TTC549 (cell line): ENCODE data around the gene TLE5.

ENCODE experiments used
- FAIRE-seq: peaks from 2 replicates; lab custom pipeline; 2012; peaks lifted over from hg19 to GRCh38; lab: Jason Lieb, UNC

TLE5 gene, protein sequence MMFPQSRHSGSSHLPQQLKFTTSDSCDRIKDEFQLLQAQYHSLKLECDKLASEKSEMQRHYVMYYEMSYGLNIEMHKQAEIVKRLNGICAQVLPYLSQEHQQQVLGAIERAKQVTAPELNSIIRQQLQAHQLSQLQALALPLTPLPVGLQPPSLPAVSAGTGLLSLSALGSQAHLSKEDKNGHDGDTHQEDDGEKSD

DNA sequence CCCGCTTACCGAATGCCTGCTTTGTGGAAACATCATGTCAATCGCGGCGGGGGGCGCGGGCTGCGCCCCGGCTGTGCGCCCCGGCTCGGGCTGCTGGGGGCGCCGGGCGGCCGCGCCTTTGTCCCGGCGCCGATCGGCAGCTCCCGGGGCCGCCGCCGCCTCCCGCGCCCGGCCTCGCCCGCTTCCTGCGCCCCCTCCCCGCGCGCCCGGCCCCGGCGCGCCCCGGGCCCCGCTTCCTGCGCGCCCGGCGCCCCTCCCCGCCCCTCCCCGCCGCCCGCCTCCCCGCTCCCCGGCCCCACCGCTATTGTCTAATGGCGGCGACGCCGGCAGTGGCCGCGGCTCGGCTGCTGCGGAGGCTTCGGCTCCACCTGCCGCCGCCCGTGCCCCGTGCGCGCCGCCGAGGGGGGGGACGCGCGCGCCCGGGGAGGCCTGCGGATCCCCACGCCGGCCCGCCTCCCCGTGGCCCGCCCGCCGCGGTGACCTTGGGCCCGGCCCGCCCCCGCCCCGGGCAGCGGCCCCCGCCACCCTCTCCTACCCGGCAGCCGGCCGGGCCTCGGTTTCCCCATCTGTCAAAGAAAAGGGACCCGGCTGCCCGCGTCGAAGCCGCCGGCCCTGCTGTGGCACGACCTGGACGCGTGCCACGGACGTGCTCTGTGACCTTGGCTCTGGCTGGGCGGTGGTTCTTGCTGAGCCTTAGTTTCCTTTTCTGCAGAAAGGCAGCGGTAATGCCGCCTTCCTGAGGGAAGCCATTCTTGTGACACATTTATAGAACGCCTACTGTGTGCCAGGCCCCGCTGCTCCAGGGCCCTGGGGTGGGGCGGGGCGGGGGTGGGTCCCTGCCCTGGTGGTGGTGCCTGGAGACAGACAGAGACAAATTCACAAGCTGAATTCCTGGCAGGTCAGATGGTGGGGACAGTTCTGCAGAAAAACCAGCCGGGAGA, at the start of gene TLE5:
Gene TLE5, minus strand, starts transcription at position 331 of the 941 bp plus-strand sequence. Its CDS starts 295 bp downstream, at position 36.
- no peak for FAIRE-seq

GRCh38 chr19:3111586-3112247, 49.4 kb upstream of the TLE5 start:
- no peak for FAIRE-seq

DNA sequence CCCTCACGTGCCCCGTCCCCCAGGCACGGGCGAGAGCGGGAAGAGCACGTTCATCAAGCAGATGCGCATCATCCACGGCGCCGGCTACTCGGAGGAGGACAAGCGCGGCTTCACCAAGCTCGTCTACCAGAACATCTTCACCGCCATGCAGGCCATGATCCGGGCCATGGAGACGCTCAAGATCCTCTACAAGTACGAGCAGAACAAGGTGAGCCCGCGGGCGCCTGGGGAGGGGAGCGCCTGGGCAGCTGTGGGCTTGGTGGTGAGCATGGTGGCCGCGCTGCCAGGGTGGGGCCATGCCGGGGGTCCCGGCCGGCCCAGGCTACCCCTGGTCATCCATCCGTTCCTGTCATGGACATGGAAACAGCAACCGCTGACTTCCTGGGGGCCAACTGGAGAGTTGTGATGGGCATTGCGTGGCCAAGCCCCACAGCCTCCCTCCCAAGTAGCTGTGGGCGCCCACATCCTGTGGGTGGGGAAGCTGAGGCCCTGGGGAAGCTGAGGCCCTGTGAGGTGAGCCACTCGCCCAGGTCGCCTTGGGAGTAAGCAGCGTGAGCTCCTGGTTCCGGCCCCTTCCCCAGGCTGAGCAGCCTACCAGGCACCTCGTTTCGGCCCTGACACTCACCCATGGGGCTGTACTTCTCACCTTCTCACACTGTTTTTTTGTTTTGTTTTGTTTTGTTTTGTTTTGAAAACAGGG, 48.0 kb upstream of the TLE5 start:
- no peak for FAIRE-seq

GRCh38 chr19:3109491-3109890, 47.2 kb upstream of the TLE5 start:
- no peak for FAIRE-seq

GRCh38 chr19:3108775-3109174, 46.5 kb upstream of the TLE5 start:
- FAIRE-seq: no peak

DNA sequence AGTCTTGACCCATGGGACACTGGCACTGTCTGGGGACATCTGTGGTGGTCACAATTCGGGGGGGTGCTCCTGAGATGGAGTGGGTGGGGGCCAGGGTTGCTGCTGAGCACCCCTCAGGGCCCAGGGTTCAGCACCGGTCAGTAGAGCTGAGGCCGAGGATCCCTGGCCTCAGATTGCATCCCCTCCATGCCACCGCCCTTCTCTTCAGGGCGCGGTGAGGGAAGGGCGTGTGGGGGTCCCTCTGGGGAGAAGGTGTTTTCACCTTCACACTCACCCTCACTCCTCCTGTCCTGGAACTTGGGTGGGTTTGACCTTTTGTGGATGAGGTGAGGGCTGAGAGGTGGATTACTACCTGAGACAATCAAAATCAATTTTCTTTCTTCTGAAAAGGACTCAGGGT, 45.4 kb upstream of the TLE5 start:
- no peak for FAIRE-seq

GRCh38 chr19:3106509-3107141, 44.3 kb upstream of the TLE5 start:
- no peak for FAIRE-seq

GRCh38 chr19:3105641-3106508, 43.6 kb upstream of the TLE5 start:
- FAIRE-seq: no peak

DNA sequence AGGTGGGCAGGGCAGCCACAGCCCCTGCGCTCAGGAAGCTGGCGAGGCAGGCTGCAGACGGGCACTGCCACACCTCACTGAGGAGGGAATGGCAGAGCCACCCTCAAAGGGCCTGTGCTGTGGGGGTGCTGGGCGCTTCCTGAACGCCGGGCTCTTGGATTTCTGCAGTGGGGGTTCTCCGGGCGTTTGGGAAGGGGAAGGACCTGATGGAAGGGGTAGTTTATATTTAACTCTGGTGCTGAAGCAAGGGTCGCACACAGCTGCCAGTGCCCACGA, 42.4 kb upstream of the TLE5 start:
- FAIRE-seq: no peak

- no peak for FAIRE-seq
These were observed 40.2 kb upstream of the TLE5 start for GRCh38 chr19:3102239-3103140.

GRCh38 chr19:3100747-3101730, 38.7 kb upstream of the TLE5 start:
- no peak for FAIRE-seq

DNA sequence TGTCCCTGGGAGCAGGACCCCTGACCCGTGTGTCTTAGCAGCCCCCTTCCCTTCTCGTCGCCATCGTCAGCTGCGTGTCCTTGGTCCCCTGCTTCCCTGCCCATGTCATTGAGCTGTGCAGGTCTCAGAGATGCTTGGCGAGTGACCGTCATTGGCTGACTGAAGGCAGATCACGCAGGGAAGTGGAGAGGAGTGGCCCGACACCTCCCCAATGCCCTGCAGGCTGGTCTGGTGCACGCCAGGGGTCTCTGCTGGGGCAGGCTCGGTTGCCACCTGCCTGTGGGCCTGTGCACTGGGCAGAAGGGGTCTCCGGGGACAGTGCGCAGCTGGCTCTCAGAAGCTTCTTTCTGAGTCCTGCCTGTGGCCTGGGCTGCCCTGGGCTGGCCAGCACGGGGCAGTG, 38.0 kb upstream of the TLE5 start:
- no peak for FAIRE-seq

DNA sequence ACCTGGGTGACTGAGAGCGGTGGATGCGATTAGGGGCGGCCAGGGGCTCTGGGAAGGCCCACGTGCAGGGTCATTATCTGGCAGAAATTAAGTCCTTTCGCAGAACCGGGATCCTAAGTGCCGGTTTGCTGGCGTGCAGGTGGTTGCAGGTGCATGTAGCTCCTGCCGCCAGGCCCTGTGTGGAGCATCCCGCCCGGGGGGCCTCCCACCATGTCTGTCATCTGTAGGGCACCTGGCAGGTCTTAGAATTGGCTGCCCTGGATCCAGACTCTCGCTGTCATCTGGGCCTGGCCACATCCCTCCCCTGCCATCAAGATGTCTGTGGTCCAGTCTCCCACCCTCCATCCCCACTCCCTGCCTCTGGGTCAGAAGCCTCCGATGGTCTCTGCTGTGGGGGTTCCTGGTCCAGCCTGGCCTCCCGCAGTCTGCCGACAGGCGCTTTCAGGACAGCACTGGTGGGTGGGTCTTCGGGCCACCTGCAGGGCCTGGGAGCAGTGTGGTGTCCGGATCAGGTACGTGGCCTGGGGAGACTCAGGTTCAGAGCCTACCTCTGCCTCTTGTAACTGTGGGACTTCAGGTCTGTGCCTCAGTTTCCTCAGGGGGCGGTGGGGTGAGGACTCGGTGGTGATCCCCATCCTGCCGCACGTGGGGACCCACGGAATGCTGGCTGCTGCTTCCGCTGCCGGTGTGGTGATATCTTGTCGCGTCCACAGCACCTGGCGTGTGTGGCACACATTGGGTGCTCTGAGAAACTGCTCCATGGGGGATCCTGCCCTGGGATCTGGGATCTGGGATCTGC, 37.3 kb upstream of the TLE5 start:
- FAIRE-seq: no peak

- FAIRE-seq: no peak
These were observed 36.4 kb upstream of the TLE5 start for GRCh38 chr19:3098515-3099346.

DNA sequence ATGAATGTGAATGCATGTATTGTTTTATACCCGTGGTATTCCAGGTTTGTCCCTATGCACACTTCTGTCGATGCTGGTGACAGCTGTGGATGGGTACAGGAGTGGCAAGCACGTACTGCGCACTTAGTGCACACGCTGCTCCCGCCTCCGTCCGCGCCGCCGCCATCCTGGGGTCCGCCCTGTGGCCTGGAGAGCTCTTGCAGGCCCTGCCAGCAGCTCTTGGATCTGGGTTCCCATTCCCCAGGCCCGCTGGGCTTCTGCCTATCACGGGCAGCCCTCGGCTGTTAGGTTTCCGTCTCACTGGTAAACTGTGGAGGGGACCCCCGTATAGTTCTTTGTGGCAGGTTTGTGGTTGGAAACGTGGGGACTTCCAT, 35.8 kb upstream of the TLE5 start:
- no peak for FAIRE-seq

GRCh38 chr19:3097442-3097871, 35.2 kb upstream of the TLE5 start:
- FAIRE-seq: no peak

- FAIRE-seq: no peak
These were observed 34.6 kb upstream of the TLE5 start for GRCh38 chr19:3096902-3097326.
